ENCODE measurements around the gene GJD2. TPM values are rescaled to one million over a fixed set of nuclear protein-coding genes. Genes with fewer than 3 reads are reported as not detected.

GJD2 gene
- total RNA-seq, 1 experiment from 2014 or later: 0.08 TPM

- no peaks in the 10 kb centered on the region for H3K36me3 ChIP-seq
- no peaks in the 10 kb centered on the region for H3K9me3 ChIP-seq (replicated peaks)
- no peak overlapping the region for H3K4me3 ChIP-seq
- DNase-seq (ENCODE audit: low read depth in 1 of 2, low spot score in 2 of 2): peak; percentile 47 to 75
- peak overlapping the region; percentile 88 for H3K27ac ChIP-seq
- peaks cover 83% of the 10 kb centered on the region for H3K4me1 ChIP-seq (replicated peaks)
- H3K27me3 ChIP-seq (replicated peaks): no peaks in the 10 kb centered on the region
Observed at GRCh38 chr15:34726406-34727100, 28.2 kb downstream of the GJD2 start.

GRCh38 chr15:34725556-34725955, 29.2 kb downstream of the GJD2 start:
- no peaks in the 10 kb centered on the region for H3K9me3 ChIP-seq (replicated peaks)
- H3K4me3 ChIP-seq: no peak overlapping the region
- peak in 1 of 2 experiments; percentile 49 for DNase-seq (ENCODE audit: low read depth in 1 of 2, low spot score in 2 of 2)
- no peaks in the 10 kb centered on the region for H3K27me3 ChIP-seq (replicated peaks)
- H3K4me1 ChIP-seq (replicated peaks): peaks cover 93% of the 10 kb centered on the region
- H3K27ac ChIP-seq: peak overlapping the region; percentile 88
- no peaks in the 10 kb centered on the region for H3K36me3 ChIP-seq

DNA sequence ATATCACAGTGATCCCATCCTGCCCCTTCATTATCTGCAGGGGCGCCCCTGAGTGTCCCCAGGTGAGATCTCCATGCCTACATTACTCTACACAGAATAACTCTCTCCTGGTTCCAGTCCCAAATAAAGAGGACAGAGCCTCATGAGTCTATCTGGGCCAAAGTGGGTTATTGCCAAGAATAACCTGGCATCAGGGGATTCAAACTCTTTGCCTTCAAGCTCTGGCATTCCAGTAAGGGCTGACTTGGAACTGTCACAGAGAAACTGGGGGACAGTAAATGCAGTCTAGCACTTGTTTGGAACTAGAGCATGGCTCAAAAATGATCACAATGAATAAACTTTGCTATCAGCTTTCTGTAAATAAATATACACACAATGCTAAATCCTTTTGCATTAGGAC, 30.3 kb downstream of the GJD2 start:
- Histone ChIP-seq H3K9me3 (replicated peaks) (no peaks in the 10 kb centered on the region), H3K4me1 (replicated peaks) (peaks cover 96% of the 10 kb centered on the region), H3K27me3 (replicated peaks) (no peaks in the 10 kb centered on the region), H3K27ac (peak overlapping the region; percentile 88), H3K4me3 (no peak overlapping the region), H3K36me3 (no peaks in the 10 kb centered on the region)
- DNase-seq (ENCODE audit: low read depth in 1 of 2, low spot score in 2 of 2): peak in 1 of 2 experiments; percentile 32

GRCh38 chr15:34722439-34722836, 32.4 kb downstream of the GJD2 start:
- no peaks in the 10 kb centered on the region for H3K27me3 ChIP-seq (replicated peaks)
- no peaks in the 10 kb centered on the region for H3K9me3 ChIP-seq (replicated peaks)
- no peaks in the 10 kb centered on the region for H3K36me3 ChIP-seq
- peak overlapping the region; percentile 88 for H3K27ac ChIP-seq
- DNase-seq (ENCODE audit: low read depth in 1 of 2, low spot score in 2 of 2): peak in 1 of 2 experiments; percentile 85
- H3K4me3 ChIP-seq: no peak overlapping the region
- peaks cover 93% of the 10 kb centered on the region for H3K4me1 ChIP-seq (replicated peaks)

DNA sequence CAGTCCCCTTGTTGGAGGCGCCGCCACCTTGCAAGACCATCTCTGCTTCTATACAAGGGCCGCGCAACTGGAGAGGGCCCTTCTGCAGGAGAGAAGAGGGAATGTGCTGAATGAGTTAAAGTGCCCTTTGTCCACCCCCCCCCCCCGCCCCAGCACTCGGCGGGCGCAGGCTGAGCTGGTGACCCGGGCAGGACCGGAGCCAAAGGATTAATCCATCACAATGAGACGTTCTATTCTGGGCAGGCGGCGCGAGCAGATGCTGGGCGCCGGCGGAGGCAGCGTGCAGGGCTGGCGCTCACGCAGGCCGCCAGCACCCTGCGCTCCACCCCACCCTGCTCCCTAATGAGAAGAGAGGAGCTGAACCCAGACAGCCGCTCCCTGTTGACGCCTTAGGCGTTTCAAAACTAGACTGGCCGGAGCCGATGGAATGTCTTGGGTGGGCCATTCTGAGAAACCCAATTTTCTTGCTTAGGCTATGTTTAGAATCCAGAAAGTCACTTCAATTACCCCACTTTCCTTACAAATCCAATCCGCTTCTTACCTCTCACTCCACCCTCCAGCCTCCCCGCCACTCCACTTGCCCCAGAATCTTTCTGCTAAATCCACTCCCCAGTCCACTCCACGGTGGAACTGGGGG, 32.9 kb downstream of the GJD2 start:
- H3K4me1 ChIP-seq (replicated peaks): peaks cover 88% of the 10 kb centered on the region
- DNase-seq (ENCODE audit: low read depth in 1 of 2, low spot score in 2 of 2): peak; percentile 97 to 98
- H3K9me3 ChIP-seq (replicated peaks): no peaks in the 10 kb centered on the region
- H3K4me3 ChIP-seq: no peak overlapping the region
- H3K36me3 ChIP-seq: no peaks in the 10 kb centered on the region
- H3K27me3 ChIP-seq (replicated peaks): no peaks in the 10 kb centered on the region
- peak overlapping the region; percentile 88 for H3K27ac ChIP-seq

DNA sequence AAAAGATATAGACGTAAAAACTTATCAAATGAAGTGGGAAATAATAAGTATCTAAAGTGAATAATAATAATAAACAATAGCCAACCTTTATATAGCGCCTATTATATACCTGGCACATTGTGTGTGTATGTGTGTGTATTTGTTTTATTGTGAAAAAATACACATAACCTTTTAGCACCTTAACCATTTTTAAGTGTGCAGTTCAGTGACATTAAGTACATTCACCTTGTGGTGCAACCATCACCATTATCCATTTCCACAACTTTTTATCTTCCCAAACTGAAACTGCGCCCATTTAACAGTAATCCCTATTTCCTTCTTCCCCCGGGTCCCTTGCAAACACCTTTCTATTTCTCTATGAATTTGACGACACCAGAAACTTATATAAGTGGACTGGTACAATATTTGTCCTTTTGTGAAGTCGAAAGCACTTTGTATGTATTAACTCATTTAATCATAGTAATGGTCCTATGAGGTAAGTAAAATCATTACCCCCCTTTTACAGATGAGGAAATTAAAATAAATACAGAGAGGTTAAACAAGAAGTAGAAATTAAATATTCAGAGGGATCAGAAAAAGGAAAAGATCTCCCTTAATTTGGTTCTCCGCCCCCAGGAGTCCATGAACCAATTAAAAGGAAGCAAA, 33.5 kb downstream of the GJD2 start:
- H3K4me1 ChIP-seq (replicated peaks): peaks cover 82% of the 10 kb centered on the region

GRCh38 chr15:34719695-34720094, 35.1 kb downstream of the GJD2 start:
- Histone ChIP-seq H3K27ac (no peak overlapping the region), H3K27me3 (replicated peaks) (no peaks in the 10 kb centered on the region), H3K4me3 (no peak overlapping the region), H3K36me3 (no peaks in the 10 kb centered on the region), H3K9me3 (replicated peaks) (no peaks in the 10 kb centered on the region), H3K4me1 (replicated peaks) (peaks cover 66% of the 10 kb centered on the region)
- DNase-seq (ENCODE audit: low read depth in 1 of 2, low spot score in 2 of 2): no peak

More for the DNA sequence above, 33.5 kb downstream of the GJD2 start:
- Histone ChIP-seq H3K4me3 (no peak overlapping the region), H3K27me3 (replicated peaks) (no peaks in the 10 kb centered on the region), H3K27ac (peak overlapping the region; percentile 3; the same call in 1 of the 2 replicates), H3K9me3 (replicated peaks) (no peaks in the 10 kb centered on the region), H3K36me3 (no peaks in the 10 kb centered on the region)
- no peak for DNase-seq (ENCODE audit: low read depth in 1 of 2, low spot score in 2 of 2)

DNA sequence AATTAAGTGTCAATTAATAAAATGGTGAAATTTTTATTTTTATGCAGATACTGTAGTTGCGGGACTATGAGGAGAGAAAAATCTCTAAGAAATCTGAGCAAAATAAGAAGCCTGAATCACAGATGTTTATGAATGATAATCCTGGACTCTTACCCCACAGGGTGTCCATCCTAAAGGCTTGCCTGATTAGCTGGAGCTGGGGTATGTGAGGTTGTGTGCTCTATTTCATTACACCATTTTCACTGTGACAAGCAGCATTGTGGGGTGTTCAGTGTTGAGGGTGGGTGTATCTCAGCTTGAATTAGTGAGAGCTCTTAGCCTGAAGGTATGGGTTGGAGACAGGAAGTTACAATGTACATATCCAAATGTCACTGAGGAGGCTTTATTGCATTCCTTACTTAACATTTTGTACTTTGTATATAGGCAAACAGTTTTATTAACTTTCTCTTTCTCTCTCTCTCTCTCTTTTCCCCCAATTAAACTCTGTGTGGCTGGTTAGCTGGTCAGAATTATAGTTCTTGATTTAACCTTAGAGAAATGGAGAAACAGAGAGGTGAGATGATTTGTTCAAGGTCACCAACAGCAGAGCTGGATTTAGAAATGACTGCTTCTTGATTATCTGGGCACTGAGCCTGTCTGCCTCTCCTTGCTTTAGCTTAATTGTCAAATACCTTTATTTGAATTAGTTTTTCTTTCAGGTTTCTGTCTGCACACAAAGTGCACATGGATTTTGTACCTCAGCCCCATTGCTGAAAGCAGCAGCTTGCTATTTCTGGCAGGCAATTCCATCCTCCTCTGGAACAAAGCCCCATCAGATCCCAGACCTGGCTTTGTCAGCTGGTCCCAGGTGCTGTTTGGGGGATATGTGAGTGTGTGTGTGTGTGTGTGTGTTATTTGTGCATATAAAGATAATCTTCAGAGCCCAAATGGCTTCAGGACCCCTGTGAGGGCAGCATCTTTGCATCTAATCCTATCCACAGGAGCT, 35.8 kb downstream of the GJD2 start:
- DNase-seq (ENCODE audit: low read depth in 1 of 2, low spot score in 2 of 2): no peak
- Histone ChIP-seq H3K27me3 (replicated peaks) (no peaks in the 10 kb centered on the region), H3K9me3 (replicated peaks) (no peaks in the 10 kb centered on the region), H3K4me1 (replicated peaks) (peaks cover 59% of the 10 kb centered on the region), H3K27ac (no peak overlapping the region), H3K36me3 (no peaks in the 10 kb centered on the region), H3K4me3 (no peak overlapping the region)

DNA sequence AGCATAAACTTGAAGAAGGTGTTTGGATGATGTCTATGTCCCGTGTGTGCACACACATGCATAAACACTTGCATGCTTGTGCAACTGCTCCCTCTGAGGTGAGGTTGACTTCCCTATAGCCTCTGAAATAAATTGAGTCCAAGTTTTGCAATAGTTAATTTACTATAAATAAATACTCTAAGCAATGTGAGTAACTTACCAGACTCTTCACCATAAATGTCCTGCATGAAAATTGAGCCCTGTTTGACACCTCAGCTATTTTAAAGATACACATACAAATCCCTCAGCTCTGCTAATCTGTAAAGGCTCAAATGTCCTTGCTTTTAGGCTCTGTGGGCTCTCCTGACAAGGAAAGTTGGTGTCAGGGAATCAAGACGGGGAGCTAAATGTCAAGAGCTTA, 37.1 kb downstream of the GJD2 start:
- Histone ChIP-seq H3K36me3 (no peaks in the 10 kb centered on the region), H3K9me3 (replicated peaks) (no peaks in the 10 kb centered on the region), H3K4me1 (replicated peaks) (peaks cover 46% of the 10 kb centered on the region), H3K27ac (no peak overlapping the region), H3K27me3 (replicated peaks) (no peaks in the 10 kb centered on the region), H3K4me3 (no peak overlapping the region)
- DNase-seq (ENCODE audit: low read depth in 1 of 2, low spot score in 2 of 2): no peak

DNA sequence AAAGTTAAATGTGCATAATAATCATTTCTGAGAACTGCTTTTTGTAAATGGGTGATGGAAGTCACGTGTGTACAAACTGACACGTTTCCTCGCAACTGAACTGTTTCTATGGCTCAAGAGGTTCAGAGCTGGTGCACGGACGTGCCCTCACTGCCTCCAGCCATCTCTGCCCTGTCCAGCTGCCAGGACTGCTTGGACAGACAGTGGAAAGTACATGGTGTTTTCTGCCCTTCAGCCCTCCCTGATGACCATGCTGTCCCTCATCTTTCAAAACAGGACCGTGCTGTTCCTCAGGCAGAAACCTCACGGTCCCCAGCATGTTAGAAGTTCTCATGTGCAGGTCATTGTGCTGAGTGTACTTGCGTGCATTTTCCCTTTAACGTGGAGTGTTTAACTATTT, 38.7 kb downstream of the GJD2 start:
- no peak overlapping the region for H3K4me3 ChIP-seq
- no peak for DNase-seq (ENCODE audit: low read depth in 1 of 2, low spot score in 2 of 2)
- H3K27me3 ChIP-seq (replicated peaks): no peaks in the 10 kb centered on the region
- no peaks in the 10 kb centered on the region for H3K36me3 ChIP-seq
- no peak overlapping the region for H3K27ac ChIP-seq
- H3K4me1 ChIP-seq (replicated peaks): peaks cover 36% of the 10 kb centered on the region
- no peaks in the 10 kb centered on the region for H3K9me3 ChIP-seq (replicated peaks)

DNA sequence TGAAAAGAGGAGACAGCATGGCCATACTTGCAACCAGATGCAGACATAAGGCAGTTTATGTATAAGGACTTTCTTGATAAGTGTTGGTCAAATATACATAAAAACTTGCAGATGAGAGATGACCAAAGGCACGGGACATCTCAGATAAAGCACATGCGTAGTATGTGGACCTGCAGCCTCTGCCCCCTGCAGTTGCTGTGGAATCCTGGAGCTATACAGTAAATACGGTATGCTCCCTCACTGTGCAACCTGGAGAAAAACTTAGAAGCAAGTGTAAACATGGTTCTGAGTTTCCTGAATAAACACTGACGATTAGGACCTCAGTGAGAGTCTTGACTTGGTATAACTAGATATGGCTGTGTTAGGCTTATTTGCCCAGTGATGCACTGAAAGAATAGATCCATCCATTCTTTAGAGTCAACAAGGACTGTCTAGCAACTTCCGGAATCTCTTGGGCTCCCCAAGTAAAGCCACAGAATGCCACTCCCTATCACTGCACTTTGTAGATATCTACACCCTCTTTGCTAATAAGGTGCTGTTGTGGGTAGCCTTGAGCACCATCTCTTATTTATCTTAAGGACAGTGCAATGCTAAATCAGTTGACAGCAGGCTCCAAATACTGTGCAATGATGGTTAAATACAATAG, 40.2 kb downstream of the GJD2 start:
- Histone ChIP-seq H3K4me3 (no peak overlapping the region), H3K27ac (no peak overlapping the region)
- DNase-seq (ENCODE audit: low read depth in 1 of 2, low spot score in 2 of 2): no peak

DNA sequence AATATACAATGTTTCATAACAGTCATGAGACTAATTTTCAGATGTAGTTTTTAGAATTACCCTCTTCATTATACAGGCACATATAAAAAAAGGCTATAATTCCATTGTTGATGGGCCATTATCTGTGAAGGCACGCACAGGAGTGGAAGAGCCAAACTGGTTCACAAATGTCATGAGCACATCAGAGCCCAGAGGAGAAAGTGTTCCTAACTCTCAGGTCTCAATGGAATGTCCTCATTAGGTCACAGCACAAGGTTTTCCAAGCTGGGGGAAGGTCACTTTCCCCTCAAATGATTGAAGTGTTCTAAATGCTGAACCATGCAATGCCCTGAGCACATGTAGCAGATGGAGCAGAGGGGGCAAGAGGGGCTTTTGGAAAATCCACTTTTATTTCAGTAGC, 41.2 kb downstream of the GJD2 start:
- Histone ChIP-seq H3K4me3 (no peak overlapping the region), H3K27me3 (replicated peaks) (no peaks in the 10 kb centered on the region), H3K36me3 (no peaks in the 10 kb centered on the region), H3K27ac (no peak overlapping the region), H3K4me1 (replicated peaks) (peaks cover 32% of the 10 kb centered on the region), H3K9me3 (replicated peaks) (no peaks in the 10 kb centered on the region)
- no peak for DNase-seq (ENCODE audit: low read depth in 1 of 2, low spot score in 2 of 2)

More for the DNA sequence above, 40.2 kb downstream of the GJD2 start:
- Histone ChIP-seq H3K4me1 (replicated peaks) (peaks cover 34% of the 10 kb centered on the region), H3K27me3 (replicated peaks) (no peaks in the 10 kb centered on the region), H3K36me3 (no peaks in the 10 kb centered on the region), H3K9me3 (replicated peaks) (no peaks in the 10 kb centered on the region)

- no peaks in the 10 kb centered on the region for H3K9me3 ChIP-seq (replicated peaks)
- no peaks in the 10 kb centered on the region for H3K36me3 ChIP-seq
- H3K27ac ChIP-seq: peak overlapping the region; percentile 66
- H3K27me3 ChIP-seq (replicated peaks): no peaks in the 10 kb centered on the region
- peak; percentile 59 to 79 for DNase-seq (ENCODE audit: low read depth in 1 of 2, low spot score in 2 of 2)
- peaks cover 27% of the 10 kb centered on the region for H3K4me1 ChIP-seq (replicated peaks)
- H3K4me3 ChIP-seq: no peak overlapping the region
Observed at GRCh38 chr15:34709866-34710265, 44.9 kb downstream of the GJD2 start.

All from SJSA1 (cell line).